Prostate gland (tissue), 2 donors: ENCODE results near the gene LIM2. TPM values are rescaled to one million over a fixed set of nuclear protein-coding genes. Genes with fewer than 3 reads are reported as not detected.

Experiments used
- DNase-seq: peaks from one replicate; pipeline ENCODE4 v3.0.0-alpha.2; 2019; ENCODE audit warnings: low spot score
- H3K27ac ChIP-seq, 2 donors: fragments of 200-600 bp; sonication (generic); 2 replicates each; pipeline ENCODE4 v1.5.1; 2017 to 2019
- H3K27me3 ChIP-seq: fragments of 200-600 bp; sonication (generic); replicated peaks from 2 replicates; pipeline ENCODE4 v1.5.1; 2019; ENCODE audit not compliant: insufficient read depth
- H3K36me3 ChIP-seq, 2 donors: fragments of 200-600 bp; sonication (generic); 1 replicate in 1 of 2; 2 replicates in 1 of 2; pipeline versions ENCODE4 v1.5.1 to v1.8.1; 2017 to 2019
- H3K4me1 ChIP-seq: fragments of 200-600 bp; sonication (generic); replicated peaks from 2 replicates; pipeline ENCODE4 v1.5.1; 2019
- H3K4me3 ChIP-seq, 2 donors: fragments of 200-600 bp; sonication (generic); 2 replicates each; pipeline ENCODE4 v1.5.1; 2017 to 2019
- H3K9me3 ChIP-seq: fragments of 200-600 bp; sonication (generic); 2 replicates; pipeline ENCODE4 v1.5.1; 2017
- POLR2A ChIP-seq: fragments of 450-650 bp; IDR thresholded peaks from one replicate; pipeline ENCODE4 v1.6.1; 2016; ENCODE audit warnings: antibody characterized with exemption, mild to moderate bottlenecking
- POLR2AphosphoS5 ChIP-seq: sonication (generic); formaldehyde crosslinking; IDR thresholded peaks from one replicate; pipeline ENCODE4 v1.6.1; 2017; ENCODE audit warnings: antibody characterized with exemption
- WGBS: methylation state at CpG from one replicate; pipeline ENCODE4 v1.1.5; 2018; 5-methylcytosine and 5-hydroxymethylcytosine counted together
- intact Hi-C: fragments of 100-400 bp; cut with DNase I; formaldehyde crosslinking; loops from one replicate; pipeline ENCODE4 v1.14.2; 2022
- total RNA-seq, 2 donors: library from RNA; depleted of rRNA; stranded (reverse); fragments of >200 nt; gene quantifications; one replicate each; pipeline ENCODE4 v1.1.0, GENCODE V29; 2016
- TF ChIP-seq, protein P1 (sequence below), 4 experiments: fragments of 200-600 bp in 2 of 4; fragments of 450-650 bp in 2 of 4; sonication (generic) in 2 of 4; IDR thresholded peaks; 1 replicate in 3 of 4; 2 replicates in 1 of 4; pipeline ENCODE4 v1.5.1; 2016 to 2019; ENCODE audit warnings: antibody characterized with exemption in 4 of 4, mild to moderate bottlenecking in 2 of 4, moderate library complexity in 2 of 4

Gene LIM2
- total RNA-seq, 2 donors from 2014 or later: not detected

DNA sequence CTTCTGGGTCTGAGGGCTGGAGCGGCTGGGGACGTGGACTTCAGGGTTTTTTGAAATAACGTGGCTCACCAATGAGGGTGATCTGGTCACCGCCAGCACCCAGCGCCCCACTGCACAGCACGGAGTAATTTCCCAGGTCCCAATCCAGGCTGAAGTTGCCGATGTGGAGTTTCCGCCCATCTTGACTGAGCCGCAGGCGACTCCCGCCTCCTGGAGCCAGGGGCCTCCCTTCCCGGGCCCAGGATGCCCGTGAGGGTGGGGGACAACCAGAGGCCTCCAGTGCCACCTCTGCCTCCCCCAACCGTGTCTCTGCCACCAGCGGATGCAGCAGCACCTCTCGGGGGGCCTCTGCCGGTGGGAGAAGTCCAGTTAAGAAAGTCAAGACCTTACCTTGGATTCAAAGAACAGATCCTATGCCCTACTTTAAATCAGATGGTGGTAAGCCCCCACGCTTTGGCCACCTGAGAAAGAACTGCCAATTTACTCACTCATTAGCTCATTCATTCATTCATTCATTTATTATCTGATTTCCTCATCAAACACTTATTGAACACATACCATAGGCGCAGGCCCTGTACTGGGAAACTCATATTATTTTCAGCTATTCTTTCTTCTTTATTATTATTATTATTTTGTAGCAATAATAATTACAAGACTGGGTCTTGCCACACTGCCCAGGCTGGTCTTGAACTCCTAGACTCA is 49.8 kb downstream of the LIM2 start:
- H3K27me3 ChIP-seq: no peaks in the 10 kb centered on the region
- H3K36me3 ChIP-seq: no peaks in the 10 kb centered on the region
- no peak overlapping the region for H3K27ac ChIP-seq
- intact Hi-C loops: loop anchor here (5.0 kb wide), 3 partner anchors 54 to 319 kb away; partner anchors contain the start of genes C19orf84 and ZNF175
- H3K9me3 ChIP-seq: no peaks in the 10 kb centered on the region
- TF ChIP-seq POLR2A (no peak), POLR2AphosphoS5 (no peak)
- TF ChIP-seq, protein P1, sequence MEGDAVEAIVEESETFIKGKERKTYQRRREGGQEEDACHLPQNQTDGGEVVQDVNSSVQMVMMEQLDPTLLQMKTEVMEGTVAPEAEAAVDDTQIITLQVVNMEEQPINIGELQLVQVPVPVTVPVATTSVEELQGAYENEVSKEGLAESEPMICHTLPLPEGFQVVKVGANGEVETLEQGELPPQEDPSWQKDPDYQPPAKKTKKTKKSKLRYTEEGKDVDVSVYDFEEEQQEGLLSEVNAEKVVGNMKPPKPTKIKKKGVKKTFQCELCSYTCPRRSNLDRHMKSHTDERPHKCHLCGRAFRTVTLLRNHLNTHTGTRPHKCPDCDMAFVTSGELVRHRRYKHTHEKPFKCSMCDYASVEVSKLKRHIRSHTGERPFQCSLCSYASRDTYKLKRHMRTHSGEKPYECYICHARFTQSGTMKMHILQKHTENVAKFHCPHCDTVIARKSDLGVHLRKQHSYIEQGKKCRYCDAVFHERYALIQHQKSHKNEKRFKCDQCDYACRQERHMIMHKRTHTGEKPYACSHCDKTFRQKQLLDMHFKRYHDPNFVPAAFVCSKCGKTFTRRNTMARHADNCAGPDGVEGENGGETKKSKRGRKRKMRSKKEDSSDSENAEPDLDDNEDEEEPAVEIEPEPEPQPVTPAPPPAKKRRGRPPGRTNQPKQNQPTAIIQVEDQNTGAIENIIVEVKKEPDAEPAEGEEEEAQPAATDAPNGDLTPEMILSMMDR (IDR thresholded peaks at IDR 0.05): no peak
- no peak for DNase-seq
- WGBS: 83% methylated on average over 19 of the region's 19 CpGs
- H3K4me3 ChIP-seq: no peak overlapping the region
- H3K4me1 ChIP-seq: no peaks in the 10 kb centered on the region

DNA sequence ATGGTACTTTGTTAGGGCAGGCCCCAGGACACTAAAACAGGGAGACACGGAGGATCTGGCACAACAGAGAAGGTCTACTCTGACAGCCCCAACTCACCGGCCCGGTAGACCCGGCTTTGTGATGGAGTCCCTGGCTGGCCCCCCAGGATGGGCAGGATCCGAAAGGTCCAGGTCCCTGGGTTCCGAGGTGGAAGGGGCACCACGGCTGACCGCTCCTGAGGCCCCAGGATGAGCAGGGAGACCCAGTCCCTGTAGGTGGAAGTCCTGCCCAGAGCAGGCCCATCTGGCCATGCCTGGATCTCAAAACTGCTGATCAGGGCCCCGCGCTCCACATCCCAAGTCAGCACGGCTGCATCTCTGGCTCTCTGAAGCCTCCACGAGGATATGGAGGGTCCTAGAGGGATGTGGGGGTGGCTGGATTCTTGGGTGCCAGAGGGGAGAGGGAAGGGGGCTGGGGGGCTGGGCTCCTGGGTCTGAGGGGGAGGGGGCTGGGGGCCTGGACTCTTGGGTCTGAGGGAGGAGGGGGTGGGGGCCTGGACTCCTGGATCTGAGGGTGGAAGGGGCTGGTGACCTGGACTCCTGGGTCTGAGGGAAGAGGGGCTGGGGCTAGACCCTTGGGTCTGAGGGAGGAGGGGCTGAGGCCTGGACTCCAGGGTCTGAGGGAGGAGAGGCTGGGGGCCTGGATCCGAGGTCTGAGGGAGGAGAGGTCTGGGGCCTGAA is 50.5 kb downstream of the LIM2 start:
- Histone ChIP-seq H3K4me3 (no peak overlapping the region), H3K9me3 (no peaks in the 10 kb centered on the region), H3K27me3 (no peaks in the 10 kb centered on the region), H3K27ac (no peak overlapping the region), H3K36me3 (no peaks in the 10 kb centered on the region), H3K4me1 (no peaks in the 10 kb centered on the region)
- intact Hi-C loops: loop anchor here (5.0 kb wide), 3 partner anchors 55 to 320 kb away; partner anchors contain the start of genes C19orf84 and ZNF175
- DNase-seq: no peak
- 95% methylated on average over 6 of the region's 13 CpGs for whole genome bisulfite sequencing
- TF ChIP-seq POLR2AphosphoS5 (no peak), POLR2A (no peak)
- TF ChIP-seq, protein P1 (IDR thresholded peaks at IDR 0.05): no peak

DNA sequence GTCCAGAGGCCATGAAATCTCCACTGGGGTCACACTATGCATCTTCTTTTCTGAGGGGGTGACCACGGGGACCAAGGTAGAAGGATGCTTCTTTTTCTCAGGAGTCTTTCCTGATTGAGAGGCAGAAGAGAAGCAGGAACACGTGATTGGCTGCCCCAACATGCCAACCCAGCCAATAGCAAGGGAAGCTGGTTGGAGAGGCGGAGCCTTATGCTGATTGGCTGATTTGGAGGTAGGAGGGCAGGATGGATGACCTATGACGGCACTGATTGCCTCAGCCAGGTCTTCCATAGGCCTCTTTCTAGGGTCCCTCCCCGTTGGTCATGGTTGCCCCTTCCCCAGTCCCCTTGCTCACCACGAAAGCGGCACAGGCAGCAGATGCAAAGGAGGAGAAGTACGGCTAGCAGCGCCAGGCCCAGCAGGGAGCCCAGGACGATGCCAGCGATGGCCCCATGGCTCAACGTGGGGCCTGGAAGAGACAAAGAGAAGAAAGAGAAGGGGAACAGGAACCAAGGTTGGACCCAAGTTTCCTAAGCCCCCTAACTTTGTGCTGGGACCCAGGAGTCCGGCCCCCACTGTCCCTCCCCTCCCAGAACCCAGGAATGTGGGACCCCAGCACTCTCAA is 53.8 kb downstream of the LIM2 start:
- TF ChIP-seq POLR2A: no peak
- Histone ChIP-seq H3K4me3 (no peak overlapping the region), H3K4me1 (no peaks in the 10 kb centered on the region), H3K9me3 (no peaks in the 10 kb centered on the region), H3K36me3 (no peaks in the 10 kb centered on the region), H3K27ac (no peak overlapping the region), H3K27me3 (peaks cover 4% of the 10 kb centered on the region)
- intact Hi-C loops: no loop called here
- no peak for DNase-seq
- 91% methylated on average over 13 of the region's 13 CpGs for WGBS

DNA sequence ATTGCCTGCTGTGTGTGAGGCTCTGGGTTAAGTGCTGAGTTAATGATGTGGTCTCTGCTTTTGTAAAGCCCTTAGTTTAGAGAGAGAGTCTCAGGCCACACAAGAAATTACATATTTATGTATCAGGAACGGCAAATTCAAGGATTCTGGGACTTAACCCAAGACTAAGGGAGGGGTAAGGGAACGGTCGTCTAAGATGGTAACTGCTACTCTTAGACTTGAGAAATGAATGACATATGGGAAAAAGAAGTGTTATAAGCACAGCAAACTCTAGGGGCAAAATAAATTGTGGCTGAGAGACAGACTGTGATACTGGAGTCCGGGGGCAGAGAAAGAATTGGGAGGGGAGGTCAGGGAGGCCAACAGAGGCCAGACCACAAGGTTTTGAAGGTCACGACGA is 56.1 kb downstream of the LIM2 start:
- no peaks in the 10 kb centered on the region for H3K36me3 ChIP-seq
- H3K27ac ChIP-seq: no peak overlapping the region
- H3K4me1 ChIP-seq: no peaks in the 10 kb centered on the region
- WGBS: 94% methylated on average over 6 of the region's 6 CpGs
- peaks cover 11% of the 10 kb centered on the region for H3K27me3 ChIP-seq
- no peaks in the 10 kb centered on the region for H3K9me3 ChIP-seq
- DNase-seq: no peak
- TF ChIP-seq, protein P1 (IDR thresholded peaks at IDR 0.05): no peak
- TF ChIP-seq POLR2A (no peak), POLR2AphosphoS5 (no peak)
- H3K4me3 ChIP-seq: no peak overlapping the region
- intact Hi-C loops: no loop called here

DNA sequence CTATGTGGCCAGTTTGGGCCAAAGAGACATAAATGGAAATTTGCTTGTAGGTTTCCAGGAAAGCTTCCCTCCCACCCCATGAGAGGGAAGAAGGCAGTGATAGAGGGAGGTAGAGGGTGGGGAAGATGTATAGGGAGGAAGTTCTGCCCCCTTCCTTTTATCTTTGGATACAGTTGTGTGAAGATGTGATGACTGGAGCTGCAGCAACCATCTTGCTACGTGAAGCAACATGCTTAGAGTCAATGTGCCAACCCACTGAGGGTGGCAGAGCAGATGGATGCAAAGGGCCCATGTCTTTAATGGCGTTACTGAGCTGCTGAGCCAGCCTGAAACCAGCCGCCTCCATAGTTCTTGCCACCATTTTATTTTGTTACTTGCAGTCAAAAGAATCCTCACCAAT is 56.6 kb downstream of the LIM2 start:
- no peak for DNase-seq
- no peaks in the 10 kb centered on the region for H3K4me1 ChIP-seq
- TF ChIP-seq, protein P1 (IDR thresholded peaks at IDR 0.05): no peak
- TF ChIP-seq POLR2AphosphoS5 (no peak), POLR2A (no peak)
- peaks cover 14% of the 10 kb centered on the region for H3K27me3 ChIP-seq
- intact Hi-C loops: no loop called here
- no peaks in the 10 kb centered on the region for H3K36me3 ChIP-seq
- H3K27ac ChIP-seq: no peak overlapping the region
- no peaks in the 10 kb centered on the region for H3K9me3 ChIP-seq
- no peak overlapping the region for H3K4me3 ChIP-seq
- 79% methylated on average over 3 of the region's 3 CpGs for WGBS
